ENCODE results near the gene APOC3. TPM values are rescaled to one million over a fixed set of nuclear protein-coding genes. Genes with fewer than 3 reads are reported as not detected.

APOC3 gene
- total RNA-seq, 4 donors from 2014 or later = not detected

DNA sequence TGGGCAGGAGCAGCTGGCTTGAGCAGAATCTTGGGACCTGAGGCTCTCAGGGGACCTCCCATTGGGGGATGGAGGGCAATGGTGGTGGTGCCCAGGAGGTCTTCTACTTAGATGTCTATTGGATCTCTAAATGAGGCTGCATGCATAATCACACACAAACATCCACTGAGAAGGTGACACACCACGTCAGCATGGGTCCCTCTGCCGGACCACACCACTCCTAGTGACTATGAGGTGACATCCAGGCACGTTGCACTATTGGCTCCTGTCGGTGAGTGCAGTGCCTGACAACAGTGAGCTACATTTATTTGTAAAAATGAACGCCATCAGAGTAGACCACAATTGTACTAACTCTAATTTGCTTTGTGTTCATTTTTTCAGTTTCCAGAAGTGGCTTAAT, 4.3 kb upstream of the APOC3 start:
- TF ChIP-seq CTCF (IDR thresholded peaks at IDR 0.05) (no peak), POLR2A (IDR thresholded peaks at IDR 0.05) (no peak)
- no peak overlapping the region for H3K27ac ChIP-seq
- H3K27me3 ChIP-seq = no peaks in the 10 kb centered on the region
- H3K9me3 ChIP-seq = no peaks in the 10 kb centered on the region
- H3K4me3 ChIP-seq (replicated peaks in 1 of 3) = no peak overlapping the region
- DNase-seq = no peak
- no peaks in the 10 kb centered on the region for H3K36me3 ChIP-seq
- peaks cover 0 to 15% of the 10 kb centered on the region in 2 donors for H3K4me1 ChIP-seq
- 79 to 86% methylated on average over 5 of the region's 5 CpGs for WGBS, 2 donors
- intact Hi-C loops (cut with DNase I) = no loop called here

DNA sequence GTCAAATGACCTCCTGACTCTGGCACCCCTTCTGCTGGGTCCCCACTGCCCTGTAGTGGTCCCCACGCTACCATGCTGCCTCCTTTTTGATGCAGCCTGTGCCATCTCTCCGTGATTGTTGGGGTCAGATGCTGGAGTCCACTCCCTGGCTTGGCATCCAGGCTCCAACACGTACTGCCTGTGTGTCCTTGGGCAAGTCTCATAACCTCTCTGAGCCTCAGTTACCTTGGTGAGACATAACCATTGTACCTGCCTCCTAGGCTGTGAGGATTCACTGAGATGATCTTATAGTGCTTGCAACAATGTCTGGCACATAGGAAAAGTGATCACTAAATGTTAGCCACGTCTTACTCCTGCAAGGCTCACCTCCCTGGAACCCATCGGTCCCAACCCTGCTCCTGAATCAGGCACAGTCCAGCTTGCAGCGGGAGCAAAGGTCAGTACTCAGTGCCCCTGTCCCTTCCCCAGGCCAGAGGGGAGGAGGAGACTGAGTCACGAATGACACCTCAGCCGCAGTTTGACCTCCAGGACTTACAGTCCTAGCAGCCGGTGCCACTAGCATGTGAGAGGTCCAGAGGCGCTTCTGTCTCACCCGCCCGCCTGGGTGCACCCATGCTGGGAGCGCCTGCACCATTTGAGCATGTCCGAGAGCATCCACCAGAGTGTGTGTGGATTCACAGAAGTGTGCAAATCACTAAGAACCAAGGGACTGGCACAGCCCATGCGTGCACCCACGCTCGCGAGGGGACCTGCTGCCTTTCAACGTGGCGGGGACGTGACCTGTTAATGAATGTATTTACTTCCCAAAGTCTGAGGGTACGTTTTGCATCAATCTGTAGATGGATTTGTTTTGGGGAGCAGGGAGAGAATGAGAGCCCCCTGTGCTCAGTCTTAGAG, 3.6 kb upstream of the APOC3 start:
- DNase-seq = no peak

DNA sequence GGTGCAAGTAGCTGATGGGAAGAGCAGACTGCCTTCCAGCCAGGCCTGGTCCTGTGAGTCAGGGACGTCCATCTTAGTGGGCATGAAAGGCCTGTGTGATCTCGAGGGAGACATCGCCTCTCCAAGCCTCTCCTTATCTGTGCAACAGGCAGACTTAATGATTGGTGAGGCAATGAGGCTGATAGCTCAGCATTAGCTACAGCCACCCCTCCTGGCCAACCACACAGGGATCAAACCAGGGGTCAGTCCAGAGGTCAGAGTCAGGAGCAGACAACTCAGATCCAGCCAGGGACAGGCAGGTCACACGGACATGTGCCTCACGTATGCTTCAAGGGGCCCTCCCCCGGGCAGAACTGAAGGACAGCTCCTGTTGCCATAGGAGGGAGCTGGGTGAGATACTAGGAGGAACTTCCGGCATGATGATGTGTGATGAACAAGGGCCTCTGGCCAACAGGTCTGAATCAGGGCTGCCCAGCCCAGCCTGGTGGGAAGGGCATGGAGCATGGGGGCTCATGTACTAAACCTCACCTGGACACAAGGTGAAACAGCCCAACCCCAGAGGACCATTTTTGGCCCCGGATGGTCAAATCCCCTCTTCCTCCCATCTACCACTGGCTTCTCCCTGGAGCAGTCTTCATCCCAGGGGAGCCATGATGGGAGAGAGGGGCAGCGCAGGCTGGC, 2.8 kb upstream of the APOC3 start:
- no peaks in the 10 kb centered on the region for H3K27me3 ChIP-seq
- WGBS, 2 donors = 83 to 90% methylated on average over 4 to 9 of the region's 9 CpGs
- H3K9me3 ChIP-seq = no peaks in the 10 kb centered on the region
- intact Hi-C loops (cut with DNase I) = no loop called here
- no peaks in the 10 kb centered on the region for H3K36me3 ChIP-seq
- peaks cover 0 to 15% of the 10 kb centered on the region in 2 donors for H3K4me1 ChIP-seq
- TF ChIP-seq POLR2A (IDR thresholded peaks at IDR 0.05) = no peak
- no peak for TF ChIP-seq CTCF (IDR thresholded peaks at IDR 0.05)
- no peak overlapping the region for H3K27ac ChIP-seq
- no peak overlapping the region for H3K4me3 ChIP-seq (replicated peaks in 1 of 3)
- DNase-seq = no peak

More for the DNA sequence above, 3.6 kb upstream of the APOC3 start:
- no peaks in the 10 kb centered on the region for H3K36me3 ChIP-seq
- TF ChIP-seq CTCF (IDR thresholded peaks at IDR 0.05) (no peak), POLR2A (IDR thresholded peaks at IDR 0.05) (no peak)
- no peak overlapping the region for H3K27ac ChIP-seq
- intact Hi-C loops (cut with DNase I) = no loop called here
- no peak overlapping the region for H3K4me3 ChIP-seq (replicated peaks in 1 of 3)
- H3K27me3 ChIP-seq = no peaks in the 10 kb centered on the region
- 82 to 85% methylated on average over 14 to 21 of the region's 22 CpGs for WGBS, 2 donors
- H3K9me3 ChIP-seq = no peaks in the 10 kb centered on the region
- peaks cover 0 to 15% of the 10 kb centered on the region in 2 donors for H3K4me1 ChIP-seq

- 95% methylated on average over 6 of the region's 6 CpGs; no CpG with 5 or more reads in 1 of the 2 donors for whole genome bisulfite sequencing, 2 donors
- no peaks in the 10 kb centered on the region for H3K27me3 ChIP-seq
- no peak for DNase-seq
- H3K4me3 ChIP-seq (replicated peaks in 1 of 3) = no peak overlapping the region
- TF ChIP-seq POLR2A (IDR thresholded peaks at IDR 0.05) = no peak
- no peak for TF ChIP-seq CTCF (IDR thresholded peaks at IDR 0.05)
- intact Hi-C loops (cut with DNase I) = no loop called here
- no peaks in the 10 kb centered on the region for H3K9me3 ChIP-seq
- H3K4me1 ChIP-seq = peaks cover 0 to 15% of the 10 kb centered on the region in 2 donors
- H3K27ac ChIP-seq = no peak overlapping the region
- no peaks in the 10 kb centered on the region for H3K36me3 ChIP-seq
These were observed 2.2 kb upstream of the APOC3 start for GRCh38 chr11:116827461-116827860.

All from thyroid gland (tissue), 4 donors.